Thoracic aorta (tissue), 2 donors: Measurements from ENCODE around the gene ZBTB9. TPM values are rescaled to one million over a fixed set of nuclear protein-coding genes. Genes with fewer than 3 reads are reported as not detected.

Experiments used
- ATAC-seq: fragments of 150-250 bp; one replicate; pipeline ENCODE4 v1.8.0; 2017; ENCODE audit warnings: low read depth; ENCODE audit not compliant: insufficient number of reproducible peaks, low FRiP score
- DNase-seq: peaks from one replicate; pipeline ENCODE4 v3.0.0-alpha.2; 2020; ENCODE audit warnings: low spot score
- H3K27ac ChIP-seq, 2 donors: fragments of 200-600 bp; sonication (generic); 1 replicate in 1 of 2; 2 replicates in 1 of 2; pipeline ENCODE4 v1.5.1; 2016; ENCODE audit warnings: mild to moderate bottlenecking in 2 of 2, moderate library complexity in 2 of 2
- H3K27me3 ChIP-seq: fragments of 200-600 bp; sonication (generic); replicated peaks from 2 replicates; pipeline ENCODE4 v1.6.0; 2016; ENCODE audit warnings: mild to moderate bottlenecking; ENCODE audit not compliant: insufficient read depth
- H3K36me3 ChIP-seq: fragments of 200-600 bp; sonication (generic); one replicate; pipeline ENCODE4 v1.5.1; 2016
- H3K4me1 ChIP-seq, 2 donors: fragments of 200-600 bp; sonication (generic); 1 replicate in 1 of 2; 2 replicates in 1 of 2; pipeline versions ENCODE4 v1.5.1 to v1.6.0; 2016; ENCODE audit warnings: low read depth in 2 of 2, mild to moderate bottlenecking in 1 of 2; ENCODE audit not compliant: control insufficient read depth in 1 of 2
- H3K4me3 ChIP-seq: fragments of 200-600 bp; sonication (generic); 2 replicates; pipeline ENCODE4 v1.5.1; 2016; ENCODE audit warnings: mild to moderate bottlenecking
- H3K9me3 ChIP-seq: fragments of 200-600 bp; sonication (generic); 2 replicates; pipeline ENCODE4 v1.5.1; 2016
- total RNA-seq, 2 donors: library from RNA; depleted of rRNA; stranded (reverse); fragments of >200 nt; gene quantifications; one replicate each; pipeline versions ENCODE4 v1.1.0 to v1.2.3, GENCODE V29; 2016
- TF ChIP-seq, protein P1 (sequence below): fragments of 200-600 bp; sonication (generic); IDR thresholded peaks from one replicate; pipeline ENCODE4 v1.5.1; 2019; ENCODE audit warnings: antibody characterized with exemption

ZBTB9 gene
- total RNA-seq, 2 donors from 2014 or later, result 1.1 to 7.1 TPM

DNA sequence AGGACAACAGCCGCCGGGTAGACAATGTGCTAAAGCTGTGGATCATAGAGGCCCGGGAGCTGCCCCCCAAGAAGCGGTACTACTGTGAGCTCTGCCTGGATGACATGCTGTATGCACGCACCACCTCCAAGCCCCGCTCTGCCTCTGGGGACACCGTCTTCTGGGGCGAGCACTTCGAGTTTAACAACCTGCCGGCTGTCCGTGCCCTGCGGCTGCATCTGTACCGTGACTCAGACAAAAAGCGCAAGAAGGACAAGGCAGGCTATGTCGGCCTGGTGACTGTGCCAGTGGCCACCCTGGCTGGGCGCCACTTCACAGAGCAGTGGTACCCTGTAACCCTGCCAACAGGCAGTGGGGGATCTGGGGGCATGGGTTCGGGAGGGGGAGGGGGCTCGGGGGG is 16.7 kb upstream of the ZBTB9 start:
- Histone ChIP-seq H3K36me3 (peaks cover 30% of the 10 kb centered on the region), H3K9me3 (no peaks in the 10 kb centered on the region), H3K4me3 (no peak overlapping the region), H3K27ac (no peak overlapping the region), H3K4me1 (peaks cover 0 to 13% of the 10 kb centered on the region in 2 donors), H3K27me3 (no peaks in the 10 kb centered on the region)
- TF ChIP-seq, protein P1, sequence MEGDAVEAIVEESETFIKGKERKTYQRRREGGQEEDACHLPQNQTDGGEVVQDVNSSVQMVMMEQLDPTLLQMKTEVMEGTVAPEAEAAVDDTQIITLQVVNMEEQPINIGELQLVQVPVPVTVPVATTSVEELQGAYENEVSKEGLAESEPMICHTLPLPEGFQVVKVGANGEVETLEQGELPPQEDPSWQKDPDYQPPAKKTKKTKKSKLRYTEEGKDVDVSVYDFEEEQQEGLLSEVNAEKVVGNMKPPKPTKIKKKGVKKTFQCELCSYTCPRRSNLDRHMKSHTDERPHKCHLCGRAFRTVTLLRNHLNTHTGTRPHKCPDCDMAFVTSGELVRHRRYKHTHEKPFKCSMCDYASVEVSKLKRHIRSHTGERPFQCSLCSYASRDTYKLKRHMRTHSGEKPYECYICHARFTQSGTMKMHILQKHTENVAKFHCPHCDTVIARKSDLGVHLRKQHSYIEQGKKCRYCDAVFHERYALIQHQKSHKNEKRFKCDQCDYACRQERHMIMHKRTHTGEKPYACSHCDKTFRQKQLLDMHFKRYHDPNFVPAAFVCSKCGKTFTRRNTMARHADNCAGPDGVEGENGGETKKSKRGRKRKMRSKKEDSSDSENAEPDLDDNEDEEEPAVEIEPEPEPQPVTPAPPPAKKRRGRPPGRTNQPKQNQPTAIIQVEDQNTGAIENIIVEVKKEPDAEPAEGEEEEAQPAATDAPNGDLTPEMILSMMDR, result no peak
- DNase-seq (no peak), ATAC-seq (no peak)

DNA sequence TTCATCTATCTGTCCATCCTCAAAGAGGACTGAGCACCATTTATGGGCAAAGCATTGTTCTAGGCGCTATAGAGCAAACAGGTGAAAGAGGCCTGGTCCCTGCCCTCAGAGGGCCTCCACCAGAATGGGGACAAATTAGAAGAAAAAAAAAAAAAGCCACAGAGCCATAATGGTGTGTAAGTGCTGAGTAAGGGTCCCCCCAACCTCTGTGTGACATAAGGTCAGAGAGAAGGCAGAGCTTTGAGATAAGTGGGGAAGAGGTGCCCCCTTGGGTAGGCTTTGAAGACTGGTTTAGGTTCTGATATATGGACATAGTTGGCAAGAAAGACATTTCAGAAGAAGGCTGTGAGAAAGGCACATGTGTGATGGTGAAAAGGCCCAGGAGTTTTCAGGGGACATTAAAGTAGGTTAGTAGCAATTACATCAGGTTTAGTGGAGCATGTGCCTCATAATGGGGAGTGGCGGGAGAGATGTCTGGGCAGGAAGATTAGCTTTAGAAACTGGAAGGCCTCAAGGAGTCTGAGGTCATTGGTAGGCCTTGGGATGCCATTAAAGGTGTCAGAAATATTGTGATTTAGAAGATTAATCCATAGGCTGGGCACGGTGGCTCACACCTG is 15.3 kb upstream of the ZBTB9 start:
- peaks cover 37% of the 10 kb centered on the region for H3K36me3 ChIP-seq

DNA sequence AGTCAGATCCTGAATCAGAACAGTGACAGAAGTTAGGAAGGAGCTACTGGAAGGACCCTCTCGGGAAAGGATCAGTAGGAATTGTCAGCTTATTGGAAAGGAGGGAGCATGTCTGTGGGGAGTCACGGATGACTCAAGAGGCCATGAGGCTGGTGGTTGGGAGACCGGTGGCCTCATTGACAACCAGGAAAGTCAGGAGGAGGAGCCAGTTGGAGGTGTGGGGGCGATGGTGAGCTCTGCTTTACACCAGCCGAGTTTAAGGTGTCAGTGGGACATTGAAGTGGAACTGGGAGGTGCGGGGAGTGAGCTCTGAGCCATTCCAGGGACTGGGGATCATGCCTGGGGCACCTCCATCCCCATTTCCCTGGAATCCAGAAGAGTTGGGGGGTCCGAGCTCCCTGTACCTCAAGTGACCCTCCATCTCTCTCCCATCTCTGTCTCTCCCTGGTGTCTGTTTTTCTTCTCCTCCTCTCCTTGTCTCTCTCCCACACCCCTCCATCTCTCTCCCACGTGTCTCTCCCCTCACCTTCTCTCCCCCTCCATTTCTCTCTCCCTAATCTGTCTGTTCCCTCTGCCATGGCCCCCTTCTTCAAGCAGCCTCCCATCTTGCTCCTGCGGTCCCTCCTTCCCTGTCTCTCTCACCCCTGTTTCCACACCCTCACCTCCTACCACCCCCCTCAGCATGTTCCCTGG is 14.3 kb upstream of the ZBTB9 start:
- TF ChIP-seq, protein P1, result no peak
- DNase-seq, result no peak
- H3K36me3 ChIP-seq, result peaks cover 42% of the 10 kb centered on the region

More for the DNA sequence above, 15.3 kb upstream of the ZBTB9 start:
- TF ChIP-seq, protein P1, result no peak
- H3K4me3 ChIP-seq, result no peak overlapping the region
- H3K27me3 ChIP-seq, result no peaks in the 10 kb centered on the region
- no peaks in the 10 kb centered on the region for H3K9me3 ChIP-seq
- H3K4me1 ChIP-seq, result peaks cover 0 to 2% of the 10 kb centered on the region in 2 donors
- ATAC-seq (no peak), DNase-seq (no peak)
- H3K27ac ChIP-seq, result no peak overlapping the region

DNA sequence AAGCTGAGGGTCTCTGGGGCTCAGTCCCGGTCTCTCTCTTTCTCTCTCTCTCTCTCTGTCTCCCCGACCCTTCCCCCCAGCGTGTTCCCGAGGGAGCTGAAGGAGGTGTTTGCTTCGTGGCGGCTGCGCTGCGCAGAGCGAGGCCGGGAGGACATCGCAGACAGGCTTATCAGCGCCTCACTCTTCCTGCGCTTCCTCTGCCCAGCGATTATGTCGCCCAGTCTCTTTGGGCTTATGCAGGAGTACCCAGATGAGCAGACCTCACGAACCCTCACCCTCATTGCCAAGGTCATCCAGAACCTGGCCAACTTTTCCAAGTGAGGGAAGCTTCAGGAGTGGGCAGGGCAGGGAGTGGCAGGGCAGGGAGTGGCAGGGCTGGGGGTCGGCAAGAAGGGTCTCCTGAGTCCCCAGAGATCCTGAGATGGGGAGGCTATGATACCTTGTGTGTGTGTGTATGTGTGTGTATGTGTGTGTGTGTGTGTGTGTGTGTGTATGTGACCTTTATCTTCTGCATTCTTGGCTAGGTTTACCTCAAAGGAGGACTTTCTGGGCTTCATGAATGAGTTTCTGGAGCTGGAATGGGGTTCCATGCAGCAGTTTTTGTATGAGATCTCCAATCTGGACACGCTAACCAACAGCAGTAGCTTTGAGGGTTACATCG is 13.6 kb upstream of the ZBTB9 start:
- ATAC-seq (no peak), DNase-seq (no peak)
- Histone ChIP-seq H3K4me1 (no peaks in the 10 kb centered on the region), H3K27ac (no peak overlapping the region), H3K36me3 (peaks cover 42% of the 10 kb centered on the region), H3K9me3 (no peaks in the 10 kb centered on the region), H3K4me3 (no peak overlapping the region), H3K27me3 (no peaks in the 10 kb centered on the region)
- TF ChIP-seq, protein P1, result no peak

More for the DNA sequence above, 14.3 kb upstream of the ZBTB9 start:
- Histone ChIP-seq H3K9me3 (no peaks in the 10 kb centered on the region), H3K27ac (no peak overlapping the region), H3K4me3 (no peak overlapping the region), H3K4me1 (no peaks in the 10 kb centered on the region), H3K27me3 (no peaks in the 10 kb centered on the region)
- no peak for ATAC-seq

DNA sequence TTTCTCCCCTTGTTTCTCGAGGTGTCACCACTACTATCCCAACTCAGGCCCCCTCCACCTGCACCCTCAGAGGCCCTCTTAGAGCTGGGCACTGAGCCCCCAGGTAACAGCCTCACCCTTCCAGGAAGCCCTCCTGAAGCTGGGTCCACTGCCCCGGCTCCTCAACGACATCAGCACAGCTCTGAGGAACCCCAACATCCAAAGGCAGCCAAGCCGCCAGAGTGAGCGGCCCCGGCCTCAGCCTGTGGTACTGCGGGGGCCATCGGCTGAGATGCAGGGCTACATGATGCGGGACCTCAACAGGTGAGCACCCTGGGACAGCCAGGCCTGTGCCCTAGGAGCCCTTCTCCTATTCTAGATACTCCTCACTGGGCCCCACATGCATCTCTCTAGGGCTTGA is 12.9 kb upstream of the ZBTB9 start:
- H3K27me3 ChIP-seq, result no peaks in the 10 kb centered on the region
- H3K4me1 ChIP-seq, result no peaks in the 10 kb centered on the region
- H3K9me3 ChIP-seq, result no peaks in the 10 kb centered on the region
- DNase-seq, result no peak
- TF ChIP-seq, protein P1, result no peak
- ATAC-seq, result no peak
- no peak overlapping the region for H3K4me3 ChIP-seq
- no peak overlapping the region for H3K27ac ChIP-seq
- peaks cover 42% of the 10 kb centered on the region for H3K36me3 ChIP-seq
